ENCODE measurements around the gene TSPAN33.

The TSPAN33 gene

DNA sequence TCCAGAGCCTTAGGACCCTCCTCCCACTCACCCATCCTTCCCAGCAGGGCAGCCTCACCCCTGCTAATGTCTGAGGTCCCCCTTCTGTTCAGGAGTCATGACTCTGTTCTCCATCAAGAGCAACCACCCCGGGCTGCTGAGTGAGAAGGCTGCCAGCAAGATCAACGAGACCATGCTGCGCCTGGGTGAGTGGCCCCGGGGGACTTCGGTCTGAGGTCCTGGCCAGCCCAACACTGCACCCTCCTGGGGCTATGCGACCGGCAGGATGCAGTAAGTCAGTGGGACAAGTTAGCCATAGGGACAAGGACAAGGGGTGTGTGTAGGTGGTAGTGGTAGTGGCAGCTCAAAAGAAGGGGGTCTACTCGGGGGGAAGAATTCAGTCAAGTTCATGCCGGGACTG, 64.2 kb downstream of the TSPAN33 start:
- no peak overlapping the region for H3K9ac ChIP-seq (ENCODE audit: low read depth, low read length)
- H3K27me3 ChIP-seq (ENCODE audit: insufficient read depth, low read length, poor library complexity) = no peaks in the 10 kb centered on the region
- no peak overlapping the region for H3K4me3 ChIP-seq (ENCODE audit: low read depth in 1 of 2, low read length in 2 of 2)
- no peak for DNase-seq
- no peaks in the 10 kb centered on the region for H3K4me1 ChIP-seq (ENCODE audit: insufficient read depth, low read length)
- no peaks in the 10 kb centered on the region for H3K79me2 ChIP-seq (ENCODE audit: insufficient read depth, low read length)
- no peak overlapping the region for H3K4me2 ChIP-seq (ENCODE audit: insufficient read depth, low read length)
- no peaks in the 10 kb centered on the region for H3K9me3 ChIP-seq (ENCODE audit: insufficient read depth, low read length, severe bottlenecking)
- H3K36me3 ChIP-seq (ENCODE audit: insufficient read depth, low read length) = peaks cover 11% of the 10 kb centered on the region
- no peaks in the 10 kb centered on the region for H4K20me1 ChIP-seq (ENCODE audit: insufficient read depth, low read length)
- TF ChIP-seq, protein P1, sequence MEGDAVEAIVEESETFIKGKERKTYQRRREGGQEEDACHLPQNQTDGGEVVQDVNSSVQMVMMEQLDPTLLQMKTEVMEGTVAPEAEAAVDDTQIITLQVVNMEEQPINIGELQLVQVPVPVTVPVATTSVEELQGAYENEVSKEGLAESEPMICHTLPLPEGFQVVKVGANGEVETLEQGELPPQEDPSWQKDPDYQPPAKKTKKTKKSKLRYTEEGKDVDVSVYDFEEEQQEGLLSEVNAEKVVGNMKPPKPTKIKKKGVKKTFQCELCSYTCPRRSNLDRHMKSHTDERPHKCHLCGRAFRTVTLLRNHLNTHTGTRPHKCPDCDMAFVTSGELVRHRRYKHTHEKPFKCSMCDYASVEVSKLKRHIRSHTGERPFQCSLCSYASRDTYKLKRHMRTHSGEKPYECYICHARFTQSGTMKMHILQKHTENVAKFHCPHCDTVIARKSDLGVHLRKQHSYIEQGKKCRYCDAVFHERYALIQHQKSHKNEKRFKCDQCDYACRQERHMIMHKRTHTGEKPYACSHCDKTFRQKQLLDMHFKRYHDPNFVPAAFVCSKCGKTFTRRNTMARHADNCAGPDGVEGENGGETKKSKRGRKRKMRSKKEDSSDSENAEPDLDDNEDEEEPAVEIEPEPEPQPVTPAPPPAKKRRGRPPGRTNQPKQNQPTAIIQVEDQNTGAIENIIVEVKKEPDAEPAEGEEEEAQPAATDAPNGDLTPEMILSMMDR (IDR thresholded peaks at IDR 0.05; ENCODE audit: borderline replicate concordance, extremely low read depth, low read length, poor library complexity, severe bottlenecking) = no peak
- TF ChIP-seq EZH2 (IDR thresholded peaks at IDR 0.05; ENCODE audit: borderline replicate concordance, low read depth, low read length, severe bottlenecking) = no peak
- no peak for ATAC-seq (ENCODE audit: insufficient read depth, low read depth)
- H3K27ac ChIP-seq (ENCODE audit: low read length) = no peak overlapping the region
- no peak overlapping the region for H2AFZ ChIP-seq (ENCODE audit: low read depth, low read length)

DNA sequence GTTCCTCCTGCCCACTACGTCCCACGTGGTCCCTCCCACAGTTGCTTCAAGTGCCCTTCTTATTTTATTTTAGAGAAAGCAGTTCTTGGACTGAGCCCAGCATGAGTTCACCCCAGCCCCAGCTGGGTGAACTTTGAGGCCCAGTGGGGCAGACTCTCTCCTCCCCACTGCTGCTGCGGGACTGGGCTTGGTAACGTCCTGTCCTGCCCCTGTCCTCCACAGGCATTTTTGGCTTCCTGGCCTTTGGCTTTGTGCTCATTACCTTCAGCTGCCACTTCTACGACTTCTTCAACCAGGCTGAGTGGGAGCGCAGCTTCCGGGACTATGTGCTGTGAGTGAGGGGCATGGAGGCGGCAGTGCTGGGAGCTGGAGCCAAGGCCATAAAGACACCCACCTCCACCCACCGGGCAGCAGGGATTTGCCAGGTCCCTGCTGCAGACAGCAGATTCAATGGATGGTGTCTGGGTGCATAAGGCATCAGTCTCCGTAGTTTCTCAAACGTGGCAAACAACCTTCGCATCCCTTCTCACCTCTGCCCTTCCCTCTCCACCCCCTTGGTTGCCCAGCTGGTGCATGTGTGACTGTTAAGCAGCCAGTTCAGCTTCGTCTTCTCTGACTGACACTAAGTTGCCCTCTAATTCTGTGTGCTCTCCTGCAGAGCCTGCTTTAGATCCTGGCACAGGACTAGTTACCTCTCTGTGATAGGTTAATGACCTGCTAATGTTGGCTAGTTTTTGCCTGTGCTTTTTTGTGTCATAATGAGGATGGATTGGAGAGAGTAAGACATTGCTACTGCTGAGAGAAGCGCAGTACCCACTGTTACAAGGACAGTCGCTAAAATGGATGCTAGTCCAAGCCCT, 64.8 kb downstream of the TSPAN33 start:
- Histone ChIP-seq H4K20me1 (ENCODE audit: insufficient read depth, low read length) (no peaks in the 10 kb centered on the region), H3K79me2 (ENCODE audit: insufficient read depth, low read length) (no peaks in the 10 kb centered on the region), H3K4me2 (ENCODE audit: insufficient read depth, low read length) (no peak overlapping the region), H3K27me3 (ENCODE audit: insufficient read depth, low read length, poor library complexity) (no peaks in the 10 kb centered on the region), H3K9ac (ENCODE audit: low read depth, low read length) (no peak overlapping the region), H3K4me1 (ENCODE audit: insufficient read depth, low read length) (no peaks in the 10 kb centered on the region), H3K9me3 (ENCODE audit: insufficient read depth, low read length, severe bottlenecking) (no peaks in the 10 kb centered on the region), H2AFZ (ENCODE audit: low read depth, low read length) (no peak overlapping the region), H3K4me3 (ENCODE audit: low read depth in 1 of 2, low read length in 2 of 2) (no peak overlapping the region), H3K27ac (ENCODE audit: low read length) (no peak overlapping the region), H3K36me3 (ENCODE audit: insufficient read depth, low read length) (peaks cover 11% of the 10 kb centered on the region)
- ATAC-seq (ENCODE audit: insufficient read depth, low read depth) = no peak
- no peak for DNase-seq
- no peak for TF ChIP-seq EZH2 (IDR thresholded peaks at IDR 0.05; ENCODE audit: borderline replicate concordance, low read depth, low read length, severe bottlenecking)
- TF ChIP-seq, protein P1 (IDR thresholded peaks at IDR 0.05; ENCODE audit: borderline replicate concordance, extremely low read depth, low read length, poor library complexity, severe bottlenecking) = no peak

- no peaks in the 10 kb centered on the region for H3K9me3 ChIP-seq (ENCODE audit: insufficient read depth, low read length, severe bottlenecking)
- H3K27me3 ChIP-seq (ENCODE audit: insufficient read depth, low read length, poor library complexity) = no peaks in the 10 kb centered on the region
- no peak overlapping the region for H3K27ac ChIP-seq (ENCODE audit: low read length)
- H3K79me2 ChIP-seq (ENCODE audit: insufficient read depth, low read length) = no peaks in the 10 kb centered on the region
- ATAC-seq (ENCODE audit: insufficient read depth, low read depth) (peak; percentile 94), DNase-seq (peak; percentile 73)
- H3K4me1 ChIP-seq (ENCODE audit: insufficient read depth, low read length) = no peaks in the 10 kb centered on the region
- no peak overlapping the region for H3K4me2 ChIP-seq (ENCODE audit: insufficient read depth, low read length)
- TF ChIP-seq, protein P1 (IDR thresholded peaks at IDR 0.05; ENCODE audit: borderline replicate concordance, extremely low read depth, low read length, poor library complexity, severe bottlenecking) = peak; percentile 92
- no peak for TF ChIP-seq EZH2 (IDR thresholded peaks at IDR 0.05; ENCODE audit: borderline replicate concordance, low read depth, low read length, severe bottlenecking)
- H3K9ac ChIP-seq (ENCODE audit: low read depth, low read length) = no peak overlapping the region
- H3K4me3 ChIP-seq (ENCODE audit: low read depth in 1 of 2, low read length in 2 of 2) = no peak overlapping the region
- peaks cover 11% of the 10 kb centered on the region for H3K36me3 ChIP-seq (ENCODE audit: insufficient read depth, low read length)
- H4K20me1 ChIP-seq (ENCODE audit: insufficient read depth, low read length) = no peaks in the 10 kb centered on the region
- no peak overlapping the region for H2AFZ ChIP-seq (ENCODE audit: low read depth, low read length)
Observed at GRCh38 chr7:129210256-129210988, 65.9 kb downstream of the TSPAN33 start.
